SU-DHL-6 (cell line): Measurements from ENCODE around the gene FTMT.

Source experiments
- EZH2phosphoT487 ChIP-seq: fragments of 200-600 bp; sonication (generic), shearing (Covaris generic); conservative IDR thresholded peaks from 2 replicates; pipeline ENCODE4 v1.6.1; 2018; ENCODE audit warnings: mild to moderate bottlenecking, antibody characterized with exemption, low read length, moderate library complexity, mixed read lengths
- TF ChIP-seq, protein P1 (sequence below): fragments of 200-600 bp; sonication (generic); IDR thresholded peaks from one replicate; pipeline ENCODE4 v1.5.1; 2017; ENCODE audit warnings: antibody characterized with exemption, mild to moderate bottlenecking, low read length, moderate library complexity; ENCODE audit not compliant: insufficient read depth, poor library complexity, severe bottlenecking

DNA sequence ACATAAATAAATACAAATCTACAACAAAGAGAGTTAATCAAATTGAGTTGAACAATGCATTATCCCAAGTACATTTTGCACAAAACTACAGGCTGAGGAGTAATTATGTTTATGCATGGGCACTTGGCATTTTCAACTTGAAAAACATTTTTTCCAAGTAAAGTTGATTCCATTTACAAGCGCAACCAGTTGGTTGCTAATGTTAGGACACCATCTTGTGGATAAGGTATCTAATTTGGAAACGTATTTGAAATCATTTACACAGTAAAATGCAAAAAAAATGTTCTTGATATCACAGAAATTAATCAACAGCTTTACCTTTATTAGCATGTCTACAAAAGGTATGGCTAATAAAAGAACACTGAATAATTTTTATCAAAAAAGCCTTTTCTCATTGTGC lies 18.8 kb downstream of the FTMT start:
- TF ChIP-seq, protein P1, sequence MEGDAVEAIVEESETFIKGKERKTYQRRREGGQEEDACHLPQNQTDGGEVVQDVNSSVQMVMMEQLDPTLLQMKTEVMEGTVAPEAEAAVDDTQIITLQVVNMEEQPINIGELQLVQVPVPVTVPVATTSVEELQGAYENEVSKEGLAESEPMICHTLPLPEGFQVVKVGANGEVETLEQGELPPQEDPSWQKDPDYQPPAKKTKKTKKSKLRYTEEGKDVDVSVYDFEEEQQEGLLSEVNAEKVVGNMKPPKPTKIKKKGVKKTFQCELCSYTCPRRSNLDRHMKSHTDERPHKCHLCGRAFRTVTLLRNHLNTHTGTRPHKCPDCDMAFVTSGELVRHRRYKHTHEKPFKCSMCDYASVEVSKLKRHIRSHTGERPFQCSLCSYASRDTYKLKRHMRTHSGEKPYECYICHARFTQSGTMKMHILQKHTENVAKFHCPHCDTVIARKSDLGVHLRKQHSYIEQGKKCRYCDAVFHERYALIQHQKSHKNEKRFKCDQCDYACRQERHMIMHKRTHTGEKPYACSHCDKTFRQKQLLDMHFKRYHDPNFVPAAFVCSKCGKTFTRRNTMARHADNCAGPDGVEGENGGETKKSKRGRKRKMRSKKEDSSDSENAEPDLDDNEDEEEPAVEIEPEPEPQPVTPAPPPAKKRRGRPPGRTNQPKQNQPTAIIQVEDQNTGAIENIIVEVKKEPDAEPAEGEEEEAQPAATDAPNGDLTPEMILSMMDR: no peak
- TF ChIP-seq EZH2phosphoT487: no peak
